ENCODE data around the gene DGKB. TPM values are rescaled to one million over a fixed set of nuclear protein-coding genes. Genes with fewer than 3 reads are reported as not detected.

The DGKB gene
- polyA plus RNA-seq, 1 of the 3 experiments (the other 2 are of a cell fraction): 2.1 TPM

DNA sequence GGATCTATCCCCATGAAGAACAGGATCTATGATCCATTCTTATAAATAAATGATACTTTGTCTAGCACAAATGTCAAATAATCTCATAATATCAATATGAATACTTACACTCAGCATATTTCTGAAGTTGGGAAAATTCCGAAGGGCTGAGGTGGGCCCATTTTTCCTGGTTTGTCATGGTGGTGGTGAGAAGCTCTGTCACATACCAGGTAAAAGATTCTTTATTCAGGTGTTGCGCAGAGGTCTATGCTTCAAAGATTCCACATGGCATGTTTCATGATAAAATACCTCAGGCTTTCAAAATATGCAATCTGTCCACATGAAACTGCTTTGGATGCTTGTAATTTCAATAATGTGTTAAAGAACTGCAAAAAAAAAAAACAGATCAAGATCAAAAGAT lies 61.5 kb downstream of the DGKB start (continued):
- TF ChIP-seq, protein P1, sequence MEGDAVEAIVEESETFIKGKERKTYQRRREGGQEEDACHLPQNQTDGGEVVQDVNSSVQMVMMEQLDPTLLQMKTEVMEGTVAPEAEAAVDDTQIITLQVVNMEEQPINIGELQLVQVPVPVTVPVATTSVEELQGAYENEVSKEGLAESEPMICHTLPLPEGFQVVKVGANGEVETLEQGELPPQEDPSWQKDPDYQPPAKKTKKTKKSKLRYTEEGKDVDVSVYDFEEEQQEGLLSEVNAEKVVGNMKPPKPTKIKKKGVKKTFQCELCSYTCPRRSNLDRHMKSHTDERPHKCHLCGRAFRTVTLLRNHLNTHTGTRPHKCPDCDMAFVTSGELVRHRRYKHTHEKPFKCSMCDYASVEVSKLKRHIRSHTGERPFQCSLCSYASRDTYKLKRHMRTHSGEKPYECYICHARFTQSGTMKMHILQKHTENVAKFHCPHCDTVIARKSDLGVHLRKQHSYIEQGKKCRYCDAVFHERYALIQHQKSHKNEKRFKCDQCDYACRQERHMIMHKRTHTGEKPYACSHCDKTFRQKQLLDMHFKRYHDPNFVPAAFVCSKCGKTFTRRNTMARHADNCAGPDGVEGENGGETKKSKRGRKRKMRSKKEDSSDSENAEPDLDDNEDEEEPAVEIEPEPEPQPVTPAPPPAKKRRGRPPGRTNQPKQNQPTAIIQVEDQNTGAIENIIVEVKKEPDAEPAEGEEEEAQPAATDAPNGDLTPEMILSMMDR (IDR thresholded peaks at IDR 0.05): no peak

DNA sequence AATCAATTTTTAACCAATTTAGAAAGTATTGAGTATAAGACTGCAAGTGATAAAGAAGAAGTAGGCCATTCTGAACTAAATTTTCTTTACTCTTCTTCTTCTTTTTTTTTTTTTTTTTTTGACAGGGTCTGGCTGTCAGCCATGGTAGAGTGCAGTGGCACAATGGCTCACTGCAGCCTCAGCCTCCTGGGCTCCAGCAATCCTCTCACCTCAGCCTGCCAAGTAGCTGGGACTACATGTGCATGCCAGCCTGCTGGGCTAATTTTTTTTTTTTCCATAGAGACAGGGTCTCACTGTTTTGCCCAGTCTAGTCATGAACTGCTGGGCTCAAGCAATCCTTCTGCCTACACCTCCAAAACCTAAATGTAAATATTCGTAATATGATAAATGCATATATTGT lies 63.2 kb downstream of the DGKB start:
- POLR2A ChIA-PET: no interaction called here
- 82% methylated on average over 1 of the region's 1 CpG for WGBS (ENCODE audit: low lambda C conversion rate)

DNA sequence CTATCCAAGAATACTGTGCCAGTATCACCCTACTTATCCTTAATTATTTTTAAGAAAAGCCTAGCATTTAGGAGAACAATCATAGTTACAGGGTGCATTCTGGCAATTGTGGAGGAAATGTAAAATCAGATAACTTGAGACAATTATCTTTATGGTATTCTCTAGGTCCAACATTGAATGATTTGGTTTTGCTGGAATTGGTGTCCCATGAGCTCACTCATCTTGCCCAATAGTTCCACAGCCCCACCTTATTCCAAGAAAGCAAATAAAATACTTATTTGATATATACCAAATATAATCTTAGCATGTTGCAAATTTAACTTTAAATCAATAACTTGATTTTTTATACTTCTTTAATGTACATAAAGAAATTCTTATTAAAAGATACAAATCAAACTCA lies 65.3 kb downstream of the DGKB start:
- no peaks in the 10 kb centered on the region for H3K9me3 ChIP-seq
- no peaks in the 10 kb centered on the region for H4K20me1 ChIP-seq (ENCODE audit: insufficient read depth)
- peak overlapping the region; percentile 38; the same call in 1 of the 2 replicates for H2AFZ ChIP-seq (ENCODE audit: low read depth)
- ChIA-PET CTCF (no interaction called here), POLR2A (no interaction called here)
- H3K4me1 ChIP-seq (ENCODE audit: control insufficient read depth in 1 of 2, insufficient read depth in 2 of 2, low read depth in 1 of 2, low read length in 1 of 2): peaks cover 17 to 59% of the 10 kb centered on the region in 2 experiments
- H3K9me2 ChIP-seq: no peaks in the 10 kb centered on the region
- no peak for DNase-seq
- H3K27ac ChIP-seq (ENCODE audit: low read depth in 2 of 2, low read length in 1 of 2): peak overlapping the region; percentile 73 to 92; a peak in 3 of 4 replicates
- no peaks in the 10 kb centered on the region for H3K36me3 ChIP-seq (replicated peaks in 1 of 2; ENCODE audit: control insufficient read depth in 1 of 2, insufficient read depth in 2 of 2, low read length in 1 of 2)
- H3K4me3 ChIP-seq (ENCODE audit: low read depth in 2 of 2, low read length in 1 of 2): 0 out of 4 replicates have a peak overlapping the region, but pooled peaks of 1 of the 2 experiments have one; percentile 4
- H3K79me2 ChIP-seq (ENCODE audit: insufficient read depth): no peaks in the 10 kb centered on the region
- TF ChIP-seq FOXJ3 (CRISPR knock-in tag; IDR thresholded peaks at IDR 0.05) (no peak), FOSL2 (IDR thresholded peaks at IDR 0.05; ENCODE audit: borderline replicate concordance, low read depth) (peak; percentile 16; the same call in 1 of the 2 replicates), NFIC (IDR thresholded peaks at IDR 0.05; ENCODE audit: borderline replicate concordance) (0 out of 2 replicates have a peak, but pooled peaks have one; percentile 35), EZH2phosphoT487 (IDR thresholded peaks at IDR 0.05; ENCODE audit: borderline replicate concordance, low read depth) (no peak)
- H3F3A ChIP-seq (replicated peaks; ENCODE audit: insufficient read depth): peaks cover 57% of the 10 kb centered on the region
- peak overlapping the region; percentile 65; the same call in 1 of the 2 replicates for H3K9ac ChIP-seq
- peak overlapping the region; percentile 72 for H3K4me2 ChIP-seq
- no peaks in the 10 kb centered on the region for H3K27me3 ChIP-seq (ENCODE audit: insufficient read depth)

More for the DNA sequence above, 63.2 kb downstream of the DGKB start:
- CTCF ChIA-PET: no interaction called here
- Histone ChIP-seq H3K79me2 (ENCODE audit: insufficient read depth) (no peaks in the 10 kb centered on the region), H3K9ac (no peak overlapping the region), H3K9me3 (no peaks in the 10 kb centered on the region), H2AFZ (ENCODE audit: low read depth) (no peak overlapping the region), H3K27ac (ENCODE audit: low read depth in 2 of 2, low read length in 1 of 2) (no peak overlapping the region), H3K36me3 (replicated peaks in 1 of 2; ENCODE audit: control insufficient read depth in 1 of 2, insufficient read depth in 2 of 2, low read length in 1 of 2) (no peaks in the 10 kb centered on the region), H3K9me2 (no peaks in the 10 kb centered on the region), H3K4me2 (no peak overlapping the region), H3F3A (replicated peaks; ENCODE audit: insufficient read depth) (peaks cover 51% of the 10 kb centered on the region), H4K20me1 (ENCODE audit: insufficient read depth) (no peaks in the 10 kb centered on the region), H3K4me1 (ENCODE audit: control insufficient read depth in 1 of 2, insufficient read depth in 2 of 2, low read depth in 1 of 2, low read length in 1 of 2) (peaks cover 17 to 56% of the 10 kb centered on the region in 2 experiments), H3K4me3 (ENCODE audit: low read depth in 2 of 2, low read length in 1 of 2) (no peak overlapping the region), H3K27me3 (ENCODE audit: insufficient read depth) (no peaks in the 10 kb centered on the region)
- TF ChIP-seq, protein P2, sequence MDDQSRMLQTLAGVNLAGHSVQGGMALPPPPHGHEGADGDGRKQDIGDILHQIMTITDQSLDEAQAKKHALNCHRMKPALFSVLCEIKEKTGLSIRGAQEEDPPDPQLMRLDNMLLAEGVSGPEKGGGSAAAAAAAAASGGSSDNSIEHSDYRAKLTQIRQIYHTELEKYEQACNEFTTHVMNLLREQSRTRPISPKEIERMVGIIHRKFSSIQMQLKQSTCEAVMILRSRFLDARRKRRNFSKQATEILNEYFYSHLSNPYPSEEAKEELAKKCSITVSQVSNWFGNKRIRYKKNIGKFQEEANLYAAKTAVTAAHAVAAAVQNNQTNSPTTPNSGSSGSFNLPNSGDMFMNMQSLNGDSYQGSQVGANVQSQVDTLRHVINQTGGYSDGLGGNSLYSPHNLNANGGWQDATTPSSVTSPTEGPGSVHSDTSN (IDR thresholded peaks at IDR 0.05): no peak
- no peak for TF ChIP-seq EZH2phosphoT487 (IDR thresholded peaks at IDR 0.05; ENCODE audit: borderline replicate concordance, low read depth)
- TF ChIP-seq RXRA (IDR thresholded peaks at IDR 0.05; ENCODE audit: borderline replicate concordance, low read depth): no peak
- no peak for TF ChIP-seq CHD2 (IDR thresholded peaks at IDR 0.05; ENCODE audit: low read length, partially characterized antibody)
- peak; percentile 42; the same call in 1 of the 2 replicates for TF ChIP-seq NFIC (IDR thresholded peaks at IDR 0.05; ENCODE audit: borderline replicate concordance)
- no peak for DNase-seq

Measured in SK-N-SH (cell line).